ENCODE data around the gene TBCA. TPM values are rescaled to one million over a fixed set of nuclear protein-coding genes. Genes with fewer than 3 reads are reported as not detected.

TBCA gene
- total and polyA plus RNA-seq, 2 of the 13 experiments (the other 11 are each of a cell fraction or from before 2014, with no cell fraction given), result 93.8 to 309 TPM

DNA sequence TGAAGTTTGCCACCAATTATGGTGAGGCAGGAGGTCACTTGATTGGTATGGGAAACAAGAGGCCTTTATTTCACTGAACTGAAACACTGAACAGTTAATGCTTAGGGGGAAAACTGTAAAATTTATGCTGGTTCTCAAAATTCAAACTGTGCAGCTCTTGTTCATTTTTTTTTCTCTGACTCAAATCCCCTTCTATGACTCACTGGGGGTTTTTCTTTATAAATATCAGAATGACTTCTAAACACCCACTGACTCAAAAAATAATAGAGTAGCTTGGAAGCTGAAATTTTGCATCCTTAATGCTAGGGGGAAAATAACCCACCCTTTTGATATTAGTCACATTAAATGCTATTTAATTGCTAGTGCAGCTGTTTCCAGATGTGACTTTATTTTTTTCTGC, 113.5 kb downstream of the TBCA start:
- ATAC-seq, result no peak
- CTCF ChIA-PET (ENCODE audit: low intra/inter-chr PET ratio, low total read pairs), result no interaction called here
- Histone ChIP-seq H3K79me2 (ENCODE audit: insufficient read depth, low read length) (no peaks in the 10 kb centered on the region), H3K4me1 (ENCODE audit: insufficient read depth, low read length) (no peaks in the 10 kb centered on the region), H3K27ac (ENCODE audit: extremely low read length, insufficient read depth, low read length) (no peak overlapping the region), H3K4me3 (replicated peaks in 1 of 3; ENCODE audit: insufficient read depth in 1 of 3, low read depth in 2 of 3, low read length in 3 of 3) (no peak overlapping the region), H3K9me3 (ENCODE audit: low read length) (no peaks in the 10 kb centered on the region), H3K9ac (ENCODE audit: insufficient read depth, low read depth, low read length) (no peak overlapping the region), H3K27me3 (ENCODE audit: control insufficient read depth in 1 of 2, insufficient read depth in 2 of 2, low read length in 2 of 2) (peaks cover 2 to 4% of the 10 kb centered on the region in 2 experiments; a peak in 2 of 5 replicates), H3K36me3 (replicated peaks in 1 of 2; ENCODE audit: control insufficient read depth in 1 of 2, insufficient read depth in 2 of 2, low read length in 2 of 2) (no peaks in the 10 kb centered on the region), H2AFZ (ENCODE audit: low read length) (no peak overlapping the region), H4K20me1 (ENCODE audit: insufficient read depth, low read length) (no peaks in the 10 kb centered on the region), H3K4me2 (ENCODE audit: low read depth, low read length) (no peak overlapping the region)
- intact Hi-C loops (cut with micrococcal nuclease; ENCODE audit: unreplicated experiment) (no loop called here), in situ Hi-C loops (cut with HindIII; ENCODE audit: extremely low pct_ligation_motif_present, low pct_unique_long_range_greater_than_20kb) (no loop called here)
- no peak for TF ChIP-seq XBP1 (CRISPR knock-in tag; IDR thresholded peaks at IDR 0.05)
- TF ChIP-seq KDM6A (CRISPR knock-in tag; IDR thresholded peaks at IDR 0.05; ENCODE audit: low read depth), result no peak
- TF ChIP-seq, protein P1, sequence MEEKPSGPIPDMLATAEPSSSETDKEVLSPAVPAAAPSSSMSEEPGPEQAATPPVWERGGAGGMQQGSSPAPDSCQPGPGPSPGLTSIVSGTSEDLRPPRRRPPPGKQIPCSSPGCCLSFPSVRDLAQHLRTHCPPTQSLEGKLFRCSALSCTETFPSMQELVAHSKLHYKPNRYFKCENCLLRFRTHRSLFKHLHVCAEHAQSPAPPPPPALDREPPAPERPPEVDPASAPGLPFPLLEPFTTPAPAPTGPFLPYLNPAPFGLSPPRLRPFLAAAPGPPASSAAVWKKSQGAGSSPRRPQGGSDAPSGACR (CRISPR knock-in tag; IDR thresholded peaks at IDR 0.05), result no peak
- no peak for FAIRE-seq
- no TSS peak for BruUV-seq (replicated peaks)
- POLR2A ChIA-PET, result no interaction called here
- DNase-seq (ENCODE audit: low spot score), result no peak

DNA sequence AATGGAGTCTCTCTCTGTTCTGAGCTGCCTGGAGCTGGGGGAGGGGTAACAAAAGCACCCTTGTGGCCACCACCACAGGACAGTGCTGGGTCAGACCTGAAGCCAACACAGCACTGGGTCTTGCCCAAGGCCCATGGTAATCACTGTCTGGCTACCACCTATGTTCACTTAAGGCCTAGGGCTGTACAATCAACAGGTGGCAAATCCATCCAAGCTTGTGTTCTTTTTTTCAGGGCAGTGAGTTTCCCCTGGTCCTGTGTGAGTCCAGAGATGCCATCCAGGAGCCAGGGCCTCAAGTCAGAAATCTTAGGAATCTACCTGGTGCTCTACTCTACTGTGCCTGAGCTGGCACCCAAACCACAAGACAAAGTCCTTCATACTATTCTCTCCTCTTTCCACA, 117.5 kb downstream of the TBCA start:
- ChIA-PET POLR2A (no interaction called here), CTCF (ENCODE audit: low intra/inter-chr PET ratio, low total read pairs) (no interaction called here)
- Histone ChIP-seq H3K4me3 (replicated peaks in 1 of 3; ENCODE audit: insufficient read depth in 1 of 3, low read depth in 2 of 3, low read length in 3 of 3) (no peak overlapping the region), H3K9ac (ENCODE audit: insufficient read depth, low read depth, low read length) (no peak overlapping the region), H3K27ac (ENCODE audit: extremely low read length, insufficient read depth, low read length) (no peak overlapping the region), H3K4me1 (ENCODE audit: insufficient read depth, low read length) (no peaks in the 10 kb centered on the region), H2AFZ (ENCODE audit: low read length) (no peak overlapping the region), H3K36me3 (replicated peaks in 1 of 2; ENCODE audit: control insufficient read depth in 1 of 2, insufficient read depth in 2 of 2, low read length in 2 of 2) (no peaks in the 10 kb centered on the region), H3K9me3 (ENCODE audit: low read length) (no peaks in the 10 kb centered on the region), H4K20me1 (ENCODE audit: insufficient read depth, low read length) (no peaks in the 10 kb centered on the region), H3K79me2 (ENCODE audit: insufficient read depth, low read length) (no peaks in the 10 kb centered on the region), H3K27me3 (ENCODE audit: control insufficient read depth in 1 of 2, insufficient read depth in 2 of 2, low read length in 2 of 2) (peaks cover 0 to 2% of the 10 kb centered on the region in 2 experiments; a peak in 1 of 5 replicates), H3K4me2 (ENCODE audit: low read depth, low read length) (no peak overlapping the region)
- no TSS peak for BruUV-seq (replicated peaks)
- no peak for FAIRE-seq
- DNase-seq (ENCODE audit: low spot score), result no peak
- in situ Hi-C loops (cut with HindIII; ENCODE audit: extremely low pct_ligation_motif_present, low pct_unique_long_range_greater_than_20kb) (no loop called here), intact Hi-C loops (cut with micrococcal nuclease; ENCODE audit: unreplicated experiment) (no loop called here)
- no peak for ATAC-seq
- TF ChIP-seq PLRG1 (conservative IDR thresholded peaks at IDR 0.05) (no peak), NFKB2 (CRISPR knock-in tag; IDR thresholded peaks at IDR 0.05; ENCODE audit: borderline replicate concordance) (no peak), FOXC1 (CRISPR knock-in tag; IDR thresholded peaks at IDR 0.05; ENCODE audit: borderline replicate concordance) (no peak), RORA (CRISPR knock-in tag; IDR thresholded peaks at IDR 0.05) (no peak)
- TF ChIP-seq, protein P2, sequence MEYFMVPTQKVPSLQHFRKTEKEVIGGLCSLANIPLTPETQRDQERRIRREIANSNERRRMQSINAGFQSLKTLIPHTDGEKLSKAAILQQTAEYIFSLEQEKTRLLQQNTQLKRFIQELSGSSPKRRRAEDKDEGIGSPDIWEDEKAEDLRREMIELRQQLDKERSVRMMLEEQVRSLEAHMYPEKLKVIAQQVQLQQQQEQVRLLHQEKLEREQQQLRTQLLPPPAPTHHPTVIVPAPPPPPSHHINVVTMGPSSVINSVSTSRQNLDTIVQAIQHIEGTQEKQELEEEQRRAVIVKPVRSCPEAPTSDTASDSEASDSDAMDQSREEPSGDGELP (IDR thresholded peaks at IDR 0.05; ENCODE audit: borderline replicate concordance, low read depth), result no peak

Measured in HepG2 (cell line).